Skeletal muscle tissue (tissue), 4 donors: Measurements from ENCODE around the gene PARD3B. TPM values are rescaled to one million over a fixed set of nuclear protein-coding genes. Genes with fewer than 3 reads are reported as not detected.

Experiments used
- H3K27ac ChIP-seq: one replicate; pipeline ENCODE4 v1.7.0; 2013; ENCODE audit warnings: mild to moderate bottlenecking, low read depth, low read length, inconsistent platforms
- H3K27me3 ChIP-seq, 3 donors: one replicate each; pipeline ENCODE4 v1.7.0; 2013; ENCODE audit warnings: low read length in 3 of 3; ENCODE audit not compliant: control insufficient read depth in 3 of 3, insufficient read depth in 3 of 3
- H3K36me3 ChIP-seq, 3 donors: one replicate each; pipeline ENCODE4 v1.7.0; 2013; ENCODE audit warnings: low read length in 3 of 3; ENCODE audit not compliant: control insufficient read depth in 3 of 3, insufficient read depth in 3 of 3
- H3K4me1 ChIP-seq, 3 donors: one replicate each; pipeline ENCODE4 v1.7.0; 2013; ENCODE audit warnings: low read length in 3 of 3, mild to moderate bottlenecking in 3 of 3; ENCODE audit not compliant: control insufficient read depth in 3 of 3, insufficient read depth in 3 of 3
- H3K4me3 ChIP-seq, 3 donors: one replicate each; pipeline ENCODE4 v1.7.0; 2013; ENCODE audit warnings: low read length in 3 of 3
- H3K9ac ChIP-seq, 3 donors: one replicate each; pipeline ENCODE4 v1.7.0; 2013; ENCODE audit warnings: low read length in 3 of 3, mild to moderate bottlenecking in 3 of 3, moderate library complexity in 2 of 3, low read depth in 1 of 3
- H3K9me3 ChIP-seq, 3 donors: one replicate each; pipeline ENCODE4 v1.7.0; 2013; ENCODE audit warnings: low read length in 3 of 3; ENCODE audit not compliant: control insufficient read depth in 3 of 3
- total RNA-seq: library from RNA; depleted of rRNA; stranded (reverse); fragments of >200 nt; gene quantifications from one replicate; pipeline ENCODE4 v1.2.3, GENCODE V29; 2014
- donor health status: Osteomylitis.

The PARD3B gene
- total RNA-seq, 1 donor from 2014 or later: 19.8 TPM

DNA sequence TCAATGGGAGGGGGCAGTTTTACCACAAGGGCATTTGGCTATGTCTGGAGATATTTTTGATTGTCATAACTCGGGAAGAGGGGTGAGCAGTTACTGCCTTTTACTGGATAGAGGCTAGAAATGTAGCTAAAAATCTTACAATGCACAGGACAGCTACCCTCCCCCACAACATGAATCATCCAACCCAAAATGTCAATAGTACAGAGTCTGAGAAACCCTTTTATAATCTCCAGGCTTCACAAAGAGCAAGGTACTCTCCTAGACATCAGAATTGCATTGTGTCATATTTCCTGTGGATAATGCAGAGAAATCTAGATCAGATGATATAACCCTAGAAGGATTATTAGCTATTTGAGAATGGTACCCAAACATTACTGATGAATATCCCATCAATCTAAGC lies 859.9 kb downstream of the PARD3B start:
- no peaks in the 10 kb centered on the region for H3K36me3 ChIP-seq
- H3K9me3 ChIP-seq: no peaks in the 10 kb centered on the region
- H3K27ac ChIP-seq: no peak overlapping the region
- no peaks in the 10 kb centered on the region for H3K4me1 ChIP-seq
- no peak overlapping the region for H3K9ac ChIP-seq
- no peaks in the 10 kb centered on the region for H3K27me3 ChIP-seq
- no peak overlapping the region for H3K4me3 ChIP-seq

GRCh38 chr2:205405752-205406151 lies 860.5 kb downstream of the PARD3B start:
- no peaks in the 10 kb centered on the region for H3K4me1 ChIP-seq
- H3K4me3 ChIP-seq: no peak overlapping the region
- H3K9me3 ChIP-seq: no peaks in the 10 kb centered on the region
- no peaks in the 10 kb centered on the region for H3K36me3 ChIP-seq
- no peak overlapping the region for H3K27ac ChIP-seq
- no peaks in the 10 kb centered on the region for H3K27me3 ChIP-seq
- no peak overlapping the region for H3K9ac ChIP-seq

DNA sequence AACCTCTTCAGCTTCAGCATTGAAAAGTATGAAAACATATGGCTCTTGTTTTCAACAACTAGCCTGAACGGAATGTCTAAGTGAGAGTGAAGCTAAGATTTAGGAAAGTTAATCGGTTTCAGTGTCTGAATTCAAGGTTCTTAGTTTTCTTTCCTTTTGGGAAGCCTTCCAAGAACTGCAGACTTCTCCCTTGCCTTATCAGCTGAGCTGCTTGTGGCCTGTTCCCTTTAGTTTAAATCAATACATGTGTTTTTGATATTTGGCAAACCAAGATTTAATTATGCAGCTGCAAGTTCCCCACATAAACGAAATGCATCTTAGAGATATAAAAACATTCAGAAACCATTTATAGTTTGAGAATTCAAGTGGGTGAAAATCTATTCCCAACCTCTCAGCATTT lies 862.7 kb downstream of the PARD3B start:
- H3K36me3 ChIP-seq: no peaks in the 10 kb centered on the region
- peak overlapping the region; percentile 9 for H3K27ac ChIP-seq
- no peak overlapping the region for H3K4me3 ChIP-seq
- no peaks in the 10 kb centered on the region for H3K4me1 ChIP-seq
- H3K27me3 ChIP-seq: no peaks in the 10 kb centered on the region
- no peak overlapping the region for H3K9ac ChIP-seq
- H3K9me3 ChIP-seq: no peaks in the 10 kb centered on the region

- Histone ChIP-seq H3K9me3 (no peaks in the 10 kb centered on the region), H3K36me3 (no peaks in the 10 kb centered on the region), H3K9ac (no peak overlapping the region), H3K4me1 (no peaks in the 10 kb centered on the region), H3K4me3 (no peak overlapping the region), H3K27me3 (no peaks in the 10 kb centered on the region), H3K27ac (no peak overlapping the region)
Measured at GRCh38 chr2:205408696-205409095, 863.4 kb downstream of the PARD3B start.

- Histone ChIP-seq H3K9ac (no peak overlapping the region), H3K9me3 (no peaks in the 10 kb centered on the region), H3K27ac (no peak overlapping the region), H3K4me1 (no peaks in the 10 kb centered on the region), H3K4me3 (no peak overlapping the region), H3K27me3 (no peaks in the 10 kb centered on the region), H3K36me3 (no peaks in the 10 kb centered on the region)
Measured at GRCh38 chr2:205409411-205409810, 864.1 kb downstream of the PARD3B start.

GRCh38 chr2:205411558-205411957 lies 866.3 kb downstream of the PARD3B start:
- Histone ChIP-seq H3K4me1 (no peaks in the 10 kb centered on the region), H3K9ac (no peak overlapping the region), H3K4me3 (no peak overlapping the region), H3K9me3 (no peaks in the 10 kb centered on the region), H3K27me3 (no peaks in the 10 kb centered on the region), H3K36me3 (no peaks in the 10 kb centered on the region), H3K27ac (no peak overlapping the region)

DNA sequence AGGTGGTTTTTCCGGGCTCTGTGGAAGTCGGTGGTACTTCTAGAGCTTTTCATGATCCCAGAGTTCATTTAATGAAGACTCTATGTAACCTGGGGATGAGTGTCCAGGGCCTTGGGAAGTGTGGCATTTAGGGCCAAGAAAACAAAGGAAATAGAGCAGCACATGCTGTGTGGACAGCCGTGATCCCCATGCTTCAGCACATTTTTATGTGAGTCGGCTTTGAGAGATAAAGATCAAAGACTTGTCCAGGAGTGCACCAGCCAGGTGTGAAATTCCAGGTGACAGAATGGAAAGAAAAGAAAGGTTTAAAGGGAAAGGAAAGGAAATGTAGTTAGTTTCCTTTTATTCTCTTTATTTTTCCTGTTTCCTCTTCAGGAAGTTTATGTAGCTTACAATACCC lies 879.1 kb downstream of the PARD3B start:
- Histone ChIP-seq H3K9ac (no peak overlapping the region), H3K27me3 (no peaks in the 10 kb centered on the region), H3K4me3 (no peak overlapping the region), H3K36me3 (no peaks in the 10 kb centered on the region), H3K4me1 (no peaks in the 10 kb centered on the region), H3K27ac (no peak overlapping the region), H3K9me3 (no peaks in the 10 kb centered on the region)

DNA sequence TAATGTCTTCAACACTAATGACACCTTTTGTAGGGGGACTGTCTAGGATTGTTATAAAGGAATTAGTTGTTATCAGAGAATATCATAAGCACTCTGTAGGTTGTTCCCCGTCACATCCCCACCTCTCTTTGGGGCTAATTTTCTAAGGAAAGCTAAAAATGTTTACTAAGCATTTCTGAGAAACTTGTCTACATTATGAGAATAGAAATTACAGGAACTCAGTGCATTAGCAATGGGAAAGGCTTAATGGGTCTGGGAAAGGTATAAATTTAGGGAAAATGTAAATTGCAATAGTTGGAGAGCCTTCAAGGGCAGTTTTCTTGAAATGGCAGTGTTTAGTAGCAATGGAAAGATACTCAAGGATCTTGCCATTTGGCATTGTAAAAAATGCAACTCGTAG lies 879.8 kb downstream of the PARD3B start:
- Histone ChIP-seq H3K4me3 (no peak overlapping the region), H3K36me3 (no peaks in the 10 kb centered on the region), H3K4me1 (no peaks in the 10 kb centered on the region), H3K27ac (no peak overlapping the region), H3K9me3 (no peaks in the 10 kb centered on the region), H3K27me3 (no peaks in the 10 kb centered on the region), H3K9ac (no peak overlapping the region)

DNA sequence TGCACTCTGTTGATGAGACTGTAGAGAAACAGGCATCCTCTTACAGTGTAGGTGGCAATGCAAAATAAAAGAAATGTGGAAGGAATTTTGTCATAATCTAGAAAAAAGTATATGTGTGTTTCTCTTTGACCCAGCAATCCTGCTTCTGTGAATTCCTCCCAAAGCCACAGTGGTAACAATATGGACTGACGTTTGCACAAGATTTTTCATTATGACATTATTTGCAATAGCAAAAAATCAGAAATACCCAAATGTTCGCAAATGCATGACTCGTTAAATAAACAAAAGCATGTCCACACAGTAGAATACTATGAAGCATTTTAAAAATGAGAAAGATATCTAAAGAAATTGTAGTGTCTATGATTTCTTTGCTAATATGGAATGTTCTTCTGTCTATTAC lies 881.8 kb downstream of the PARD3B start:
- H3K9ac ChIP-seq: no peak overlapping the region
- no peaks in the 10 kb centered on the region for H3K27me3 ChIP-seq
- no peaks in the 10 kb centered on the region for H3K4me1 ChIP-seq
- H3K27ac ChIP-seq: no peak overlapping the region
- H3K36me3 ChIP-seq: no peaks in the 10 kb centered on the region
- no peaks in the 10 kb centered on the region for H3K9me3 ChIP-seq
- H3K4me3 ChIP-seq: no peak overlapping the region

- H3K4me3 ChIP-seq: no peak overlapping the region
- H3K27ac ChIP-seq: no peak overlapping the region
- H3K9ac ChIP-seq: no peak overlapping the region
- H3K36me3 ChIP-seq: no peaks in the 10 kb centered on the region
- H3K4me1 ChIP-seq: no peaks in the 10 kb centered on the region
- no peaks in the 10 kb centered on the region for H3K27me3 ChIP-seq
- no peaks in the 10 kb centered on the region for H3K9me3 ChIP-seq
Measured at GRCh38 chr2:205428811-205429210, 883.5 kb downstream of the PARD3B start.

GRCh38 chr2:205435970-205436369 lies 890.7 kb downstream of the PARD3B start:
- H3K27ac ChIP-seq: no peak overlapping the region
- H3K27me3 ChIP-seq: no peaks in the 10 kb centered on the region
- H3K9ac ChIP-seq: no peak overlapping the region
- H3K4me3 ChIP-seq: no peak overlapping the region
- H3K36me3 ChIP-seq: peaks cover 0 to 4% (median 0%) of the 10 kb centered on the region in 3 donors
- no peaks in the 10 kb centered on the region for H3K4me1 ChIP-seq
- no peaks in the 10 kb centered on the region for H3K9me3 ChIP-seq
